ENCODE measurements around the gene CEP126.

The CEP126 gene

DNA sequence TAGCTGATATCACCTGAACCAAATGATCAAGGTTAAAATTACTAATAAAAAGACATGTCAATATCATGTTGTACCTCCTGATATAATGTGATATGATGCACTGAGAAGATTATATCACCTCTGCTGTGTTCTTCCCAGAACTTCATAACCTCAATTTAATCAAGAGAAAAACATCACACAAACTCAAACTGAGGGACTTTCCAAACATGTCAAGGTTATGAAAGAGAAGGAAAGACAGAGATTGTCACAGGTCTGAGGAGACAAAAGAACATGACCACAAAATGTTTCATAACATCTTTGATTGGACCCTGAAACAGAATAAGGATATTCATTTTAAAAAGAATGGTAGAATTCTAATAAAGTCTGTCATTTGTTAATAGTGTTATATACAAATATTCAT, 89.4 kb downstream of the CEP126 start:
- DNase-seq (ENCODE audit: extremely low spot score): no peak
- TF ChIP-seq, protein P1, sequence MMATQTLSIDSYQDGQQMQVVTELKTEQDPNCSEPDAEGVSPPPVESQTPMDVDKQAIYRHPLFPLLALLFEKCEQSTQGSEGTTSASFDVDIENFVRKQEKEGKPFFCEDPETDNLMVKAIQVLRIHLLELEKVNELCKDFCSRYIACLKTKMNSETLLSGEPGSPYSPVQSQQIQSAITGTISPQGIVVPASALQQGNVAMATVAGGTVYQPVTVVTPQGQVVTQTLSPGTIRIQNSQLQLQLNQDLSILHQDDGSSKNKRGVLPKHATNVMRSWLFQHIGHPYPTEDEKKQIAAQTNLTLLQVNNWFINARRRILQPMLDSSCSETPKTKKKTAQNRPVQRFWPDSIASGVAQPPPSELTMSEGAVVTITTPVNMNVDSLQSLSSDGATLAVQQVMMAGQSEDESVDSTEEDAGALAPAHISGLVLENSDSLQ (IDR thresholded peaks at IDR 0.05): no peak
- TF ChIP-seq NFRKB (IDR thresholded peaks at IDR 0.05) (no peak), FOXK2 (IDR thresholded peaks at IDR 0.05) (no peak), L3MBTL2 (conservative IDR thresholded peaks at IDR 0.05) (no peak), ELF4 (IDR thresholded peaks at IDR 0.05) (no peak), SP1 (IDR thresholded peaks at IDR 0.05) (no peak), SUZ12 (IDR thresholded peaks at IDR 0.05) (no peak), FOXM1 (IDR thresholded peaks at IDR 0.05; ENCODE audit: borderline replicate concordance) (no peak)
- ChIA-PET CTCF (no interaction called here), POLR2A (no interaction called here)

DNA sequence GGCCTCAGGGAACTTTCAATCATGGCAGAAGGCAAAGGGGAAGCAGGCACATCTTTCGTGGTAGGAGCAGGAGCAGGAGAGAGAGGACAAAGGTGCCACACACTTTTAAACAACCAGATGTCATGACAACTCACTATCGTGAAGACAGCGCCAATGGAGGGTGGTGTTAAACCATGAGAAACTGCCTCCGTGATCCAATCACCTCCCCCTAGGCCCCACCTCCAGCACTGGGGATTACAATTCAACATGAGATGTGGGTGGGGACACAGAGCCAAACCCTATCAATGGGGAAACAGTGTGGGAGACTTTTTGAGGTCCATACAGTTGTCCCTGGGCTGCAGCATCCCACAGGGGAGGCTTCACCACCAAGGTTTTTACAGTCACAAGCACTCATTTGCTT, 90.5 kb downstream of the CEP126 start:
- no peak for DNase-seq (ENCODE audit: extremely low spot score)
- TF ChIP-seq ARNT (IDR thresholded peaks at IDR 0.05): no peak
- TF ChIP-seq ELF4 (IDR thresholded peaks at IDR 0.05): no peak
- TF ChIP-seq SUZ12 (IDR thresholded peaks at IDR 0.05): no peak
- TF ChIP-seq NFRKB (IDR thresholded peaks at IDR 0.05): no peak
- no peak for TF ChIP-seq FOXA1 (IDR thresholded peaks at IDR 0.05)
- TF ChIP-seq FOXM1 (IDR thresholded peaks at IDR 0.05; ENCODE audit: borderline replicate concordance): no peak
- TF ChIP-seq, protein P1 (IDR thresholded peaks at IDR 0.05): no peak
- TF ChIP-seq L3MBTL2 (conservative IDR thresholded peaks at IDR 0.05): no peak
- TF ChIP-seq TARDBP (IDR thresholded peaks at IDR 0.05): no peak
- TF ChIP-seq HDGF (IDR thresholded peaks at IDR 0.05; ENCODE audit: borderline replicate concordance): no peak
- no peak for TF ChIP-seq SP1 (IDR thresholded peaks at IDR 0.05)
- no peak for TF ChIP-seq LEF1 (IDR thresholded peaks at IDR 0.05; ENCODE audit: borderline replicate concordance)
- TF ChIP-seq BHLHE40 (IDR thresholded peaks at IDR 0.05; ENCODE audit: borderline replicate concordance): no peak
- no peak for TF ChIP-seq FOXK2 (IDR thresholded peaks at IDR 0.05)
- TF ChIP-seq ZNF384 (IDR thresholded peaks at IDR 0.05): no peak
- TF ChIP-seq CTBP1 (IDR thresholded peaks at IDR 0.05; ENCODE audit: borderline replicate concordance): no peak
- POLR2A ChIA-PET: no interaction called here
- CTCF ChIA-PET: interaction anchor here (4.5 kb wide), 1 partner anchor 144 kb away, joined by 54 read pairs; no protein-coding TSS in a partner anchor

DNA sequence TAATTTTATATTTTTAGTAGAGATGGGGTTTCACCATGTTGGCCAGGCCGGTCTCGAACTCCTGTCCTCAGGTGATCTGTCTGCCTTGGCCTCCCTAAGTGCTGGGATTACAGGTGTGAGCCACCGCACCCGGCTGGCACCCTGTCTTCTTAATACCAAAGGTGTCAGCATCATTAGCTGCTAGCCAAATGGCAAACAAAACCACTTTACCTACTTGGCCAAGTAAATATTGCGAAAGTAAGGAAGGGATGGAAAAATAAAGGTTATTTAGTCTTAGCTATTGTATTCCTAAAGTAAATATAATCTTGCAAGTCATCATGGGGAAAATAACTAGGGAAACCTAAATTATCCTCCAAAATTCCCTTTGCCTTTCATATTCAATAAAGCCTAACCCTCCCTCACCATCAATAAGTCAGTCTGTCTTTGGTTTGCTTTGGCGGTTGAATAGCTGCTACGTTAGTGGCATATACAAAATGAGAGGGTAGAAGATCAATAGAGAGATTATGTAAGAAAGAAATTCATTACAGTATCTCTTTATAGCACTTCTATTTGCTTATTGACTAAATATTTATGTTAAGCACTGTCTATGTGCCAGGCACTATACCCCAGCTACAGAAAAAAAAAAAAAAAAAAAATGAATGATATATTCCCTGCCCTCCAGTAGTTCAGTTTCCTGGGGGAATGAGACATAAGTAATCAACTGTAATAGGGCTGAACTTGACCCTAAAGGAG, 92.2 kb downstream of the CEP126 start:
- DNase-seq (ENCODE audit: extremely low spot score): no peak
- TF ChIP-seq ELF4 (IDR thresholded peaks at IDR 0.05) (no peak), FOXK2 (IDR thresholded peaks at IDR 0.05) (no peak), HDGF (IDR thresholded peaks at IDR 0.05; ENCODE audit: borderline replicate concordance) (no peak)
- ChIA-PET POLR2A (interaction anchor here (1.9 kb wide), 1 partner anchor 92 kb away, joined by 4 read pairs; the partner anchor contains the start of gene CEP126), CTCF (interaction anchor here (0.6 to 4.5 kb wide), 8 partner anchors 11 to 1452 kb away, joined by 3 to 54 read pairs (median 3); partner anchors contain the start of gene CEP126)

DNA sequence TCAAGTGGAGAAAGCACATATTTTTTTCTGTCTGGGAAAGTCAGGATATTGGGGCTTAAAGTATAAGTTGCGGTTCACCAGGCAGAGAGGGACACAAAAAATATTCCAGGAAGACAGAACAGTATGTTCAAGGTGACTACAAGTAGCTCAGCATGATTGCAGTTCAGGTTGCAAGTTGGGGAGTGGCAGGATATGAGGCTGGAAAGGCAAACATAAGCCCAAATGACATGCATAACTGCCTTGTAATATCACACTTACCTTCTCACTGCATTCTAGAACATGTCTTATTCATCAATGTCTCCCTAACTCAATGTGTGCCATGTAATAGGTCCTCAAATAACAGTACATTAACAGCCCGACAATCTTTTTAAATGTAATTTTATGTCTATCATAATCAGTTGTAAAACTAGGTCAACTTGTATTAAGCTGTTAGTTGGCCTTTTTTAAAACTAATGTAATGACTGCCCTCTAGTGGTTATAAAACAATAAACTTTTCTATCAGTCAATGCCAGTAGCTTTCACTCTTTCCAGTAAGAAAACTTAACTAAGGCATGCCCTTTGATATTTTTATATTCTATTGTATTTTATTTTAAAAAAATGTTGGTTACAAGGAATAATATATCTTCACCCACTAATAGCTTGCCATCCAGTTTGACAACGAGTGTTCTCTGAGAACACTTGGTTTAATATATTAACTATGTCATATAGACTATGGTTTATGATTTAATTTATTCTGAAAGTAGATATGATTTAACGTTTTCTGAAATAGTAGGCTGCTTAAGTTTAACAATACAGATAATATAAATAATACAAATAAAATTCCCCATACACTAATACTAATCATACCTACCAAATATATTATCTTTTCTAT, 93.0 kb downstream of the CEP126 start:
- CTCF ChIA-PET: interaction anchor here (0.6 to 4.5 kb wide), 9 partner anchors 14 to 1453 kb away, joined by 3 to 54 read pairs (median 3); partner anchors contain the start of gene CEP126
- POLR2A ChIA-PET: interaction anchor here (1.9 kb wide), 1 partner anchor 93 kb away, joined by 4 read pairs; the partner anchor contains the start of gene CEP126
- peak; percentile 19 for DNase-seq (ENCODE audit: extremely low spot score)
- no peak for TF ChIP-seq ARNT (IDR thresholded peaks at IDR 0.05)
- TF ChIP-seq, protein P1 (IDR thresholded peaks at IDR 0.05): peak; percentile 34; the same call in 1 of the 2 replicates

DNA sequence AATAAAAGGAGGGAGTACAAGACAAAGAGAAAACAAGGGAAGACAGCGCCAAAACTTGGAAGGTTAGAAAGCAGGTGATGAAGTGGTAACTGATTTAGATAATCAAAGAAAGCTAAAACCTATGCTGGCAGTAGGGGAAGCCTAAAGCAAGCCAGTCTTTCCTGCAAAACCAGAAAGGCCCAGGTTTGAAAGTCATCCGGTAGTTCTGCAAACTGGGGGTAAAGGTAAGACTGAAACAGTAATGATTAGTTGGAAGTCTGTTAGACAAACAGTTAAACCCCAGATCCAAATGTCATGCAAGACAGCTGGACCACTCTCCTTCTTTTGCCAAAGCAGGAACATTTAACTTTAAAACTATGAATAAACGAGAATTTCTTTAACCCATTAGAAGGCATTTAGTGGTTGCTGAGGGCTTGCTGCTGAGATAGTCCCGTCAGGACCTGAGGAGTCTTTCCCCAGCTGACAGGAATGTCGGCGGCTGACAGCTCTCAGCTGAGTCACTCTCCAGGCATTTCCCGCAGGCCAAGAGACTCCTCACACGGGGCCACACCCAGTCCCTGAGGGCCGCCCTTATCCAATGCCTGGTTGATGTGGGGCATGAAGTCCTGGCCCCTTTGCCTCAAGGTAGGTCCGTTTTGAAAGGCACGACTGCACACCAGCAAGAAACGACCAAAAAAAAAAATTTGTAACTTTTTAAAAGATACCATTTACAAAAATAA, 96.1 kb downstream of the CEP126 start:
- no peak for TF ChIP-seq SP1 (IDR thresholded peaks at IDR 0.05)
- no peak for TF ChIP-seq NFRKB (IDR thresholded peaks at IDR 0.05)
- TF ChIP-seq LEF1 (IDR thresholded peaks at IDR 0.05; ENCODE audit: borderline replicate concordance): no peak
- TF ChIP-seq, protein P1 (IDR thresholded peaks at IDR 0.05): no peak
- TF ChIP-seq FOXA1 (IDR thresholded peaks at IDR 0.05): no peak
- TF ChIP-seq CTBP1 (IDR thresholded peaks at IDR 0.05; ENCODE audit: borderline replicate concordance): no peak
- TF ChIP-seq FOXK2 (IDR thresholded peaks at IDR 0.05): no peak
- TF ChIP-seq L3MBTL2 (conservative IDR thresholded peaks at IDR 0.05): no peak
- TF ChIP-seq ZNF384 (IDR thresholded peaks at IDR 0.05): no peak
- TF ChIP-seq ELF4 (IDR thresholded peaks at IDR 0.05): no peak
- TF ChIP-seq SUZ12 (IDR thresholded peaks at IDR 0.05): no peak
- TF ChIP-seq BHLHE40 (IDR thresholded peaks at IDR 0.05; ENCODE audit: borderline replicate concordance): no peak
- TF ChIP-seq HDGF (IDR thresholded peaks at IDR 0.05; ENCODE audit: borderline replicate concordance): no peak
- TF ChIP-seq FOXM1 (IDR thresholded peaks at IDR 0.05; ENCODE audit: borderline replicate concordance): no peak
- no peak for TF ChIP-seq ARNT (IDR thresholded peaks at IDR 0.05)
- TF ChIP-seq TARDBP (IDR thresholded peaks at IDR 0.05): no peak
- CTCF ChIA-PET: interaction anchor here (0.9 kb wide), 1 partner anchor 150 kb away, joined by 5 read pairs; no protein-coding TSS in a partner anchor
- POLR2A ChIA-PET: no interaction called here
- peak; percentile 62 for DNase-seq (ENCODE audit: extremely low spot score)

All from HEK293T (cell line).